22Rv1 (cell line): Measurements from ENCODE around the gene ANKRD13C.

Experiments used
- ZFX ChIP-seq: fragments of 450-650 bp; IDR thresholded peaks from 2 replicates; pipeline ENCODE4 v1.6.1; 2017; ENCODE audit warnings: antibody characterized with exemption, borderline replicate concordance
- TF ChIP-seq, protein P1 (sequence below): fragments of 450-650 bp; IDR thresholded peaks from 2 replicates; pipeline ENCODE4 v1.5.1; 2017; ENCODE audit warnings: mild to moderate bottlenecking

DNA sequence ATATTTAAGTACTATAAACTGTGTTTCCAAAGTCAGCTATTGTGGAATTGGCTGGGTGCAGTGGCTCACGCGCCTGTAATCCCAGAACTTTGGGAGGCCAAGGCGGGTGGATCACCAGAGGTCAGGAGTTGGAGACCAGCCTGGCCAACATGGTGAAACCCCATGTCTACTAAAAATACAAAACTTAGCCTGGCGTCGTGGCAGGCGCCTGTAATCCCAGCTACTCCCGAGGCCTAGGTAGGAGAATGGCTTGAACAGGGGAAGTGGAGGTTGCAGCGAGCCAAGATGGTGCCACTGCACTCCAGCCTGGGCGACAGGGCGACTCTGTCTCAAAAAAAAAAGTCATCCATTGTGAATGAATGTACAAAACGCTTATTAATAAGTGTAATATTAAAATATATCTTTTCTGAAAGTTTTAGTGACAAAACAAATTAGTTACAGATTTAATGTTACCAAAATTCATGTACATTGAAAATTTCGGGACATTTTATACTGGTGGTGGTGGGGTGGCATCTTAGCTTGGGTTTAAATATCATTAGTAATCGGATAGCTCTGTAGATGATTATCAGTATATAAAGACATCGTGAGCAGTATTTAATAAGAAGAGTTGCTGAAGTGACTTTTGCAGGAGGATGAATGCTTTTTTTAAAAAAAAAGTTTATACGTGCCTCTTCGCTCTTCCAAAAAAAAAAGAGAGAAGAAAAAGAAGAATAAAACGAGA lies 133.8 kb downstream of the ANKRD13C start:
- TF ChIP-seq, protein P1, sequence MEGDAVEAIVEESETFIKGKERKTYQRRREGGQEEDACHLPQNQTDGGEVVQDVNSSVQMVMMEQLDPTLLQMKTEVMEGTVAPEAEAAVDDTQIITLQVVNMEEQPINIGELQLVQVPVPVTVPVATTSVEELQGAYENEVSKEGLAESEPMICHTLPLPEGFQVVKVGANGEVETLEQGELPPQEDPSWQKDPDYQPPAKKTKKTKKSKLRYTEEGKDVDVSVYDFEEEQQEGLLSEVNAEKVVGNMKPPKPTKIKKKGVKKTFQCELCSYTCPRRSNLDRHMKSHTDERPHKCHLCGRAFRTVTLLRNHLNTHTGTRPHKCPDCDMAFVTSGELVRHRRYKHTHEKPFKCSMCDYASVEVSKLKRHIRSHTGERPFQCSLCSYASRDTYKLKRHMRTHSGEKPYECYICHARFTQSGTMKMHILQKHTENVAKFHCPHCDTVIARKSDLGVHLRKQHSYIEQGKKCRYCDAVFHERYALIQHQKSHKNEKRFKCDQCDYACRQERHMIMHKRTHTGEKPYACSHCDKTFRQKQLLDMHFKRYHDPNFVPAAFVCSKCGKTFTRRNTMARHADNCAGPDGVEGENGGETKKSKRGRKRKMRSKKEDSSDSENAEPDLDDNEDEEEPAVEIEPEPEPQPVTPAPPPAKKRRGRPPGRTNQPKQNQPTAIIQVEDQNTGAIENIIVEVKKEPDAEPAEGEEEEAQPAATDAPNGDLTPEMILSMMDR, result no peak
- no peak for TF ChIP-seq ZFX
